IPS DF 4.7 (cell line): ENCODE results near the gene SAMD4A.

Experiments
- DNase-seq: peaks from one replicate; pipeline ENCODE4 v3.0.0-alpha.2; 2013; ENCODE audit warnings: low spot score; ENCODE audit errors: extremely low read depth

Gene SAMD4A

GRCh38 chr14:54777395-54777794 is 210.5 kb downstream of the SAMD4A start:
- DNase-seq: no peak

DNA sequence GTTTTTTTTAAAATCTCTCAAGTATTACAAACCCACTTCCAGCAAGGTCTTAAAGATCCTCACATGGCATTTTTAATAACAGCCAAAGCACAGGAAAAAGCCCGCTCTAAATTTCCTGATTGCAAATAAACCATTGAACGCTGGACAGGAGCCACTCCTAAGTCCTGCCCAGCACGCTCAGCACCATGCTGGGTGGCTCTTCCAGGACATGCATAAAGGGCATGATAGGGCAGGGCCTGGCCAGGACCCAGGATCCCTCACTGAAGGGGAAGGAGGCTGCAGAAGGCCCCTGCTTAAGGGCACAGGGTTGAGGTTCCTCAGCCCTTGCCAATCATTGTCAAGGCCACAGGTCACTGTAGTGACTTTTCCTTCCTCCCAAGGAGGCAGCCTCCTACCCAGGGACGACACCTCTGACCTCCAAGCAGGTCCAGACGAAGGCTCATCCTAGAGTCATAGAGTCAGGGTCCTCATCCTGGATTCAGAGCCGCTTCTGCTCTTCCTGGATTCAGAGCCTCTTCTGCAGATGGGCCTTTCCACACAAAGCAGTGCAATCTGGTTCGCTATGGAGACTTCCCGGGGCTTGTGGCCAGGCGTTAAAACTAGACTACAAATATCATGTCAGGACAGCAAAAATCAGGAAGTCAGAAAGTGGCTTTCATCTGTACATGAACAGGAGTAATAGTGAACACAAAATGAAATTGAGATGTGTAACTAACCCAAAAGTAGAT is 211.9 kb downstream of the SAMD4A start:
- no peak for DNase-seq

GRCh38 chr14:54781080-54781479 is 214.2 kb downstream of the SAMD4A start:
- no peak for DNase-seq

DNA sequence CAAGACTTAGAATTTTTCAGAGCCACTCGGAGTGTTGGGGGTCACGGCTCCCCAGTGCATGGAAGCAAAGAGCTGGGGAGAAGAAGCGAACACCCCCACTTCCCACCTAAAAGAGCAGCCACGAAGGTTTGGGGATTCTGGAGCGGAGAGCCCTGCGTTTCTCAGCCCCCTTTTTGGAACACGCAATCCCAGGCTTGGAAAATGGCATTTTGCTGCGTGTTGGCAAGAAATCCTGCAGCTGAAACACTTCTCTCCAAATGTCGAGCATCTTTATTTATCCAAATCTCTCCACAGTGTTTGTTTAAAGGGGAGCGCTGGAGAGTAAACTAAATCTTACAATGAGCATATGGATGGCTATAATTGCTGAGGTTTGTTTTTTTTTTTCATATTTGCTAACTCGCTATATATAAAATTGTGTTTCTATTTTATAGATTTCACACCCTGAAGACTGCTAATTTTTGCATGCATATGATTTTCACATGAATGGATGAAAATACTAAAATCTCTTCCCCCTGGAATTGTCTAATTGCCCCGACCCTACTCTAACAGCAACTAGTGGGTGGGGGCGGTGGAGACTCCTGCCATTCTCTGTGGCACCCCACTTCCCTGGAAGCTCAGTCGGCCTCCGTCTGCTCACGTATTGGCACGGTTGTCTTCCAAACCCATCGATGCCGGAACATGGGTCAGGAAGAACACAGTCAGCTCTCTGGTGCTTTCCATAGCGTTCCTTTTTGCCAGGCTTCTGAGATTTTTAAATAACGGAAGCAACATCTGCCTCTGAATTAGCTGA is 215.2 kb downstream of the SAMD4A start:
- no peak for DNase-seq

- DNase-seq: no peak
Measured at GRCh38 chr14:54782751-54783659, 216.1 kb downstream of the SAMD4A start.

DNA sequence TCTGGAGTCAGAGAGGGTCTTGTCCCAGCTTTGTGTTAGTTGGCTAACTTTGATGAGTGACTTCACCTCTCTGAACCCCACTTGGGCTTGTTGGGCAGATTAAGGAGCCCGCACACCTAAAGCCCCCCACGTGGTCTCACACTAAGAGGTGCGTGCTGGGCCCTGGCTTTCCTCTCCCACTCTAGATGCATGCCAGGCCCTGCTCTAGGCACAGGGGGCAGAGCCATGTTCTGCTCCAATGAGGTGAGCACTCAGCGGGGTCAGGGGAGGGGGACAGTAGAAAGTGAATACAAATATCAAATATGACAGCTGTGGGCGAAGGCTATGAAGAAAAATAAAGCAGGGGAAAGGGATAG is 216.7 kb downstream of the SAMD4A start:
- DNase-seq: no peak

GRCh38 chr14:54784060-54784459 is 217.1 kb downstream of the SAMD4A start:
- no peak for DNase-seq

- no peak for DNase-seq
Measured at GRCh38 chr14:54784657-54785056, 217.7 kb downstream of the SAMD4A start.

DNA sequence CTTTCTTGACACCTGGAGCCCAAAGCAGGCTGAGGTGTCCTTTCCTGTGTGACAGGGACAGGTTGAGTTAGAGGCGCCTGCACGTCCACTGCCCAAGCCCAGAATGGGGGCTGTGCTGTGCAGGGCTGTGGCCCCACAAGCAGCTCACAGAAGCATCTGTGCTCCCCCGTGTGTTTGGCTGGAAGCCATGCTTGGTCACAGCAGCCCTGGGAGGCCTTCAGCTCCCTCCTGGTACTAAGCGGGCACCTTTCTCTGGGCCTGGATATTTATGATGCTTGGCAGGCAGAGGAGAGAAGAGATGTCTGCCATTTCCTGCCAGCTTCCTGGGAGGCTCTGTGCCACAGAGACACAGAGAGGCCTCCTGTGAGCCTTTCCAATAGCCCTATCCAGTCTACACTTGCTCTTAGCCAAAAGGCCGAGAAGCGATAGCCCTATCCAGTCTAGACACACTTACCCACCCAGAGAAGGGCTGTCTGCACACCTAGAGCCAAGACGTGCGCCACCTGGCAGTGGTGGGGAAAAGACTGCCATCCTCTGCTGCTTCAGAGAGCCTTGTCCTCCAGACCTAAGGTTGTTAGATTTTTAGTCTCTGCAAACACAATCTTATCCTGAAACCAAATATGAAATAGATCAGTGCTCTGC is 218.3 kb downstream of the SAMD4A start:
- no peak for DNase-seq

DNA sequence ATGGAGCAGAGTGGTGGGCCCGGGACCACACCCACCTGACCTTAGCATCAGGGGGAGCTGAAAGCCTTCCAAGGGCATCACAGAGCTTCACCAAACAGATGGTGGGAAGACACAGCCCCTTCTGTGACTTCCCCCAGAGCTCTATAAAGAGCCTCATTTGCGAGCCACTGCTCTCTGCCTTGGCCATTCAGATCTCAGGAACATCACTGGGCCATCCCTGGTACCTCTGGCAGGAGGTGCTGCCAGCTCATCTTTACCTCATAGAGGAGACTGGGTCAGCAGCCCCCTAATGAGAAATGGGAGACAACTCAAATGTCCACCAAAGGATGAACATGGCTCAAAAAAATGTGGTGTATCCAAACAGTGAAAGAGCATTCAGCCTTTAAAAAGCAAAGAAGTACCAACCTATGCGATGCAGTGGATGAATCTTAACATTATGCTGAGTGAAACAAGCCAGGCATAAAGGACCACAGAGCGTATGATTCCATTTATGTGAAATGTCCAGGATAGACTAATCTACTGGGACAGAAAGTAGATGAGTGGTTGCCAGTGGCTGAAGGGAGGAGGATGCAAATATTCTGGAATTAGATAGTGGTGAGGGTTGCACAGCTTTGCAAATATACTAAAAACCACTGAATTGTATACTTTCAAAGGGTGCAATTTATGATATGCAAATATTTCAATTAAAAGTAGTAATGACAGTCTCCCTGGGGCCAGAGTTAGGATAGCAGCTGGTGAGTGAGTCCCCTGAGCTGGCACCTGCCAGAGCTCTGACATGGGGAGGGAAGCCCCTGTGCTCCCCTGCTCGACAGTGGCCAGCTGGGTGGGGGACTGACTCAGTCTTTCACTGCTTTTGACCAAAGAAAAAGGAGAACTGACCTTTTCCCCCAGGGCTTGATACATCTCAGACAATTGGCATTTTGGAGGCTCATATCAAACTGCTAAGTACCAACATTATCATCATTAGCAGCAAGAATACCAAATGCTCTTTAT is 219.1 kb downstream of the SAMD4A start:
- no peak for DNase-seq

- no peak for DNase-seq
Measured at GRCh38 chr14:54786838-54787237, 219.9 kb downstream of the SAMD4A start.

DNA sequence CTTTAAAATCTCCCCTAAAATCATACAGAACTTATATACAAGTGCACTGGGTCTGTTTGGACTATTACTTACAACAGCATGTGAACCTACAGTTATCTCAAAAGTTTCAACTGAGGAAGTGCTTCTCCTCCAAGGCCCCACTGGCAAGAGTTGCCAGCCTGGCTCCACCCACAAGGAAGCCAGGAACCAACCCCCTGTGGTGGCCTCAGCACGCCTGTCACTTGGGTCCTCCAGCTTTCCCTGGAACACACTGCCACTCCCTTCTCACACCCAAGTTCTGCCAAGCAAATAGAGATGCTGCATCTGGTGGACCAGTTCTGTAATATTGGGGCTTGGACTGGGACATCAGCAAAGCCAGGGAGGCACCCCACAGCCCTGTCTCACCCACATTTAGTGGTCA is 220.3 kb downstream of the SAMD4A start:
- no peak for DNase-seq

GRCh38 chr14:54788701-54789100 is 221.8 kb downstream of the SAMD4A start:
- DNase-seq: no peak

DNA sequence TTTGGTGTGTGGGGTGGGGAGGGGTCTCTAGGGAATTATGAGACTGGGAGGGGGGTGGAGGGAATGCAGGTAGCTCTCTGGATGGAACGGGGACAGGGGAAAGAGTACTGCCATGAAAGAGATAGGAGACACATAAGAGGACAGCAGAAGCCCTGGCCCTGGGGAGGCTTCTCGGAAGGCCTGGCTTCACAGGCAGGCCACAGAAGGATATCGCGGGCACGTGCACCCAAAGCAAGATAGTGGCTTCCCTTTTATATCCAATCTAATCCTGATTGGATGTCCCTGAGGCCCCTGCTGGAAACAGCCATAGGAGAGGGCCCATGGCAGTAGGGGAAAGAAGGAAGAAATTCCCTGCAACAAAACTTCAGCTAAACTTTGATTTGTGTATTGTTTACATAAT is 222.2 kb downstream of the SAMD4A start:
- DNase-seq: no peak

DNA sequence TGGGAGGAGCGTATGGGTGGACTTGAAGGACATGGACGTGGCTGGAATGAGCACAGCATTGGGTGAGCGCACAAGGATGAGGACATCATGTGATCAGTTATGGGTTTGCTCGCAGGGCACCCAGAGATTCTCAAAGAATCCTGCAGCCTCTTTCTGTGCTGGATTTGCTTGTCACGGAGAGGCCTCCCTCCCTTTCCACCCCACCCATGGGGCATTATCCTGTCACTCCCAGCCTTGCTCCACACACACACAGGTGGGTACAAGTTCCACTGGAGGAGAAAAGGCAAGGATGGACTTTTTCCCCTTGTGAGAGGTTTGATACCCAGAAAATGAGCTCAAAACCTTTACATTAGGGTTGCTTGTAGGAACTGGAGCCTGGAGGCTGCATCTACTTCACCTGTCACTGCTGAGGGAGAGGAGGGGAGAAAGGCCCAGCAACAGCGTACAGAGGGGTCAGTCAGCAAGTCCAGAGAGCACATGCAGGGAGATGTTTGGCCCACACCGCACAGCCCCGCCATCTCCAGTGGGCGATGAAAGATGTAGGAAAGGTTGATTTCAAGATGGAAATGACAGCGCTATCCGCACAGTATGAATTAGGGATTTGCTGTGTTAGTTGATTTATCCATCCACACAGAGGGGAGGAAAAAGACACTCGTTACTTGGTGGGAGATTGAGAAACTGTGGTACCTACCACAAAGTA is 223.0 kb downstream of the SAMD4A start:
- no peak for DNase-seq

DNA sequence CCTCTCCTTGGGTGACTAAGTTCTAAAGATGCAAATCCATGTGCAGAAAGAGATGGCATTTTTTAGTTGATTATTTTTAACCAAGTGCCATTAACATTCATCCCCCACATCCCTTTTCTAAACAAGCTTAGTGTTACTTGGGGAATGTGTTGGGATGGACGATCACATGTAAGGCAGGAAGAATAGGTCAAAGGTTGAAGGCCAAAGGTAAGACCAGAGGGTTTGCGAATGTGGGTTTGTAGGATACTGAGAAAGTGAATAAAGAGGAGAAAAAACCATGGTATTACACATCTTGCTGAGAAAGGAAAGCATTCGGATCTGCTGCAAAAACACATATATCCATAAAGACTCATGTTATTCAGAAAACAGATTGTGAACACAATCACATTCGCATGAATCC is 224.1 kb downstream of the SAMD4A start:
- DNase-seq: no peak

GRCh38 chr14:54792288-54792687 is 225.4 kb downstream of the SAMD4A start:
- DNase-seq: no peak

DNA sequence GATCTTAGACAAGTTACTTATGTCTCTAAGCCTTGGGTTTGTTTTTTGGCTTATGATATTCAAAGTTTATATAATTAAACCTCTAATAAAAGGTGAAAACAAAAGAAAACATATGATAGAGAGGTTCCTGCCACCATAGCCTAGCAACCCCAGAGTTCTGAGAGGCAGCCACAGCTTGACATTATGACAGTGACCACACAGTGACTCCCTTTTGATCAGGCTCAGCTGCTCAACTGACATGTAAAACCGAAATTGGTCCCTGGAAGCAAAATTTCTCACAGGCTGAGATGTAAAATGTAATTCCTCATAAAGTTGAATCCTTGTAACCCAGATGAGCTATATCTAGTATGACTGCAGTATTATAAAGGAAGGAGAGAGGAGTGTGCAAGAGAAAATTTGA is 227.2 kb downstream of the SAMD4A start:
- no peak for DNase-seq

DNA sequence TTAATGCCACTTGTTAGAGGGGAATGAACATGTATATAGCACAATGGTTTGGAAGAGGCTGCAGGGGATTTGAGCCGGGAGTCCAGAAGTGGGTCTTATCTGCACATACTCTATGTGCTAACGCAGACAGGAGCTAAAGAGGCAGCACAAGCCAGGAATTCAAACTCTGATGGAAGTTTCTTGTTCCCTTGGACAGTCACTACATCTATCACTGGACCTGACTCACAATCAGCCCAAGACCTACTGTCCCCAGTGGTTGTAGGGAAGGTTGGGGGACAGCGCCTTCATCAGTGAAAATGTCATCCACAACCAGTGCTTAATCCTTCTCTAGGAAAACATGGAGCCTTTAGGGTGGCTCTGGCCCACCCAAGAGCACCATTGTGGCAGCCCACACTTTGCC is 227.9 kb downstream of the SAMD4A start:
- DNase-seq: no peak

GRCh38 chr14:54796961-54797360 is 230.0 kb downstream of the SAMD4A start:
- no peak for DNase-seq
